SHP77 treated with DMSO at 0.1 percent for 48 hours (cell line): ENCODE measurements around the gene PROKR1.
A peak's percentile ranks its signal among the peaks of the same experiment; 100 is the strongest.
"Not testable (repeated sequence)": the region's sequence is repeated elsewhere in the genome, so short reads cannot be mapped to it uniquely, and the experiment has no call there.

Experiments
- DNase-seq: peaks from one replicate; lab custom pipeline; 2025; lab: John Stamatoyannopoulos, UW

PROKR1 gene

GRCh38 chr2:68658266-68658665 lies 14.9 kb downstream of the PROKR1 start:
- no peak for DNase-seq

GRCh38 chr2:68659081-68659480 lies 15.7 kb downstream of the PROKR1 start:
- no peak for DNase-seq

- no peak for DNase-seq
These were observed 17.3 kb downstream of the PROKR1 start for GRCh38 chr2:68660658-68661057.

- no peak for DNase-seq
These were observed 19.1 kb downstream of the PROKR1 start for GRCh38 chr2:68662466-68662865.

- DNase-seq: no peak
These were observed 20.2 kb downstream of the PROKR1 start for GRCh38 chr2:68663371-68664156.

- no peak for DNase-seq
These were observed 24.0 kb downstream of the PROKR1 start for GRCh38 chr2:68667371-68667770.

- DNase-seq: no peak
These were observed 26.3 kb downstream of the PROKR1 start for GRCh38 chr2:68669651-68670050.

- DNase-seq: no peak
These were observed 28.6 kb downstream of the PROKR1 start for GRCh38 chr2:68671961-68672360.

GRCh38 chr2:68673631-68674030 lies 30.3 kb downstream of the PROKR1 start:
- no peak for DNase-seq

- no peak for DNase-seq
These were observed 32.1 kb downstream of the PROKR1 start for GRCh38 chr2:68675470-68675869.

- DNase-seq: not testable (repeated sequence)
These were observed 34.5 kb downstream of the PROKR1 start for GRCh38 chr2:68677837-68678236.

GRCh38 chr2:68679166-68679916 lies 36.0 kb downstream of the PROKR1 start:
- DNase-seq: peak; percentile 25

GRCh38 chr2:68679917-68680267 lies 36.5 kb downstream of the PROKR1 start:
- not testable (repeated sequence) for DNase-seq

GRCh38 chr2:68684197-68684596 lies 40.8 kb downstream of the PROKR1 start:
- no peak for DNase-seq

GRCh38 chr2:68686178-68686577 lies 42.8 kb downstream of the PROKR1 start:
- DNase-seq: no peak

GRCh38 chr2:68687018-68687417 lies 43.6 kb downstream of the PROKR1 start:
- DNase-seq: no peak

GRCh38 chr2:68689553-68690537 lies 46.5 kb downstream of the PROKR1 start:
- DNase-seq: no peak

- DNase-seq: no peak
These were observed 47.5 kb downstream of the PROKR1 start for GRCh38 chr2:68690851-68691250.

GRCh38 chr2:68692511-68692910 lies 49.1 kb downstream of the PROKR1 start:
- DNase-seq: no peak

GRCh38 chr2:68693951-68694350 lies 50.6 kb downstream of the PROKR1 start:
- no peak for DNase-seq

- no peak for DNase-seq
These were observed 52.6 kb downstream of the PROKR1 start for GRCh38 chr2:68695971-68696370.

GRCh38 chr2:68696554-68696953 lies 53.2 kb downstream of the PROKR1 start:
- DNase-seq: no peak
